Activated T-cell treated with anti-CD3 and anti-CD28 coated beads, Interleukin-2, amount 50 U/mL, for 72 hours (primary cell): ENCODE data around the gene ECE1. TPM values are rescaled to one million over a fixed set of nuclear protein-coding genes. Genes with fewer than 3 reads are reported as not detected.

Experiments
- ATAC-seq, 2 donors: fragments of 150-1000 bp; cut with Tn5 transposase; replicated peaks in 1 of 2; 2 replicates each; pipeline ENCODE4 v1.10.0; 2021; ENCODE audit warnings: moderate library complexity in 2 of 2, mild to moderate bottlenecking in 1 of 2
- DNase-seq, 2 donors: peaks; one replicate each; pipeline ENCODE4 v3.0.0; 2021 to 2022; ENCODE audit warnings: mixed read lengths in 1 of 2
- H3K27ac Mint-ChIP-seq: one replicate; pipeline ENCODE4 v1.8.0; 2022; ENCODE audit warnings: mild to moderate bottlenecking, moderate library complexity, mixed read lengths
- H3K27me3 Mint-ChIP-seq: one replicate; pipeline ENCODE4 v1.8.0; 2022; ENCODE audit warnings: low read depth, mixed read lengths
- H3K36me3 Mint-ChIP-seq, 2 donors: one replicate each; pipeline ENCODE4 v1.8.0; 2022; ENCODE audit warnings: mixed read lengths in 2 of 2, mild to moderate bottlenecking in 1 of 2; ENCODE audit not compliant: insufficient read depth in 2 of 2
- H3K4me1 Mint-ChIP-seq: one replicate; pipeline ENCODE4 v1.8.0; 2022; ENCODE audit warnings: low read depth, mixed read lengths
- H3K4me3 Mint-ChIP-seq, 2 donors: one replicate each; pipeline ENCODE4 v1.8.0; 2022; ENCODE audit warnings: mild to moderate bottlenecking in 2 of 2, mixed read lengths in 2 of 2, moderate library complexity in 2 of 2
- H3K9me3 Mint-ChIP-seq, 2 donors: one replicate each; pipeline ENCODE4 v1.8.0; 2022; ENCODE audit warnings: mixed read lengths in 2 of 2
- total RNA-seq, 2 donors: library from RNA; stranded (reverse); gene quantifications; one replicate each; pipeline ENCODE4 v1.2.3, GENCODE V29; 2022

The ECE1 gene
- total RNA-seq: 100 to 1,000 TPM; 159 to 193 TPM

GRCh38 chr1:21289700-21290545 is at the start of gene ECE1:
TSS of gene ECE1 (minus strand) at chr1:21290463. CDS start at chr1:21290414, 49 bp downstream.
- peaks cover 2 to 13% of the 10 kb centered on the region in 2 donors for H3K36me3 Mint-ChIP-seq
- DNase-seq (peak; percentile 41 to 56), ATAC-seq (no peak)
- no peaks in the 10 kb centered on the region for H3K9me3 Mint-ChIP-seq
- peak within 1 kb of the TSS; percentile 90 to 92 for H3K4me3 Mint-ChIP-seq
- H3K4me1 Mint-ChIP-seq: peaks cover 67% of the 10 kb centered on the region
- H3K27ac Mint-ChIP-seq: peak within 1 kb of the TSS; percentile 85
- no peaks in the 10 kb centered on the region for H3K27me3 Mint-ChIP-seq

- Mint-ChIP-seq H3K27ac (no peak overlapping the region), H3K4me1 (peaks cover 92% of the 10 kb centered on the region), H3K27me3 (no peaks in the 10 kb centered on the region), H3K4me3 (peak overlapping the region in 1 of 2 donors; percentile 18), H3K36me3 (peaks cover 10 to 15% of the 10 kb centered on the region in 2 donors), H3K9me3 (no peaks in the 10 kb centered on the region)
- ATAC-seq: no peak
- no peak for DNase-seq
Measured at GRCh38 chr1:21339356-21340229, 49.3 kb upstream of the ECE1 start.

GRCh38 chr1:21338573-21339355 is 48.5 kb upstream of the ECE1 start:
- no peak for DNase-seq
- no peak for ATAC-seq
- Mint-ChIP-seq H3K36me3 (peaks cover 8 to 14% of the 10 kb centered on the region in 2 donors), H3K27me3 (no peaks in the 10 kb centered on the region), H3K9me3 (no peaks in the 10 kb centered on the region), H3K4me1 (peaks cover 99% of the 10 kb centered on the region), H3K4me3 (peak overlapping the region in 1 of 2 donors; percentile 42), H3K27ac (peak overlapping the region; percentile 55)

DNA sequence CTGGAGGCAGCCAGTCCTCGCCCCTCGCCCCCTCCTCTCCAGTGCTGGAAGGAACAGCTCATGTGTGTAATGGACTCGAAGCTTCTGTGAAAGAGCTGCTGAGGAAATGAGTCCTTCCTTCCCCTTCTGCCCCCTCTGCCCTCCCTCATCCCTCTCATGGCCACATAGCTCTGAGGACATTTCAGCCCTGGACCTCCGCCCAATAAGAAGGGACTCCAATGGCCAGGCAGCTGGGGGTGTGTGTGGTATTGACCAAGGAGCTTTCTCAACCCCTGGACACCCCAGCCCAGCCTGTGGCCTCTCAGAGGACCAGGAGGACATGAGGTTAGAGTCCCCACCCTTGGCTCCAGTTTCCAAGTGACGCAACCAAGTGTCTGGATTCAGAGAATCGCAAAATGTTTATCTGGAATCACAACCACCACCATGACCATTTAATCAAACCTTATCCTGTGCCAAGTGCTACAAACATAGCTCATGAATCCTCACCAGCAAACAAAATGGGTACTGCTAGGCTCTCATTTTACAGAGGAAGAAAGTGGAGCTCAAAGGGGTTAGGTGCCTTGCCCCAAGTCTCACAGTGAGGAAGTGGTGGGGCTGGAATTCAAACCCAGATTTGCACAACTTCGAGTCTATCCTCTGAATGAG is 47.8 kb upstream of the ECE1 start:
- H3K4me3 Mint-ChIP-seq: peak overlapping the region; percentile 32 to 42
- no peak for ATAC-seq
- no peaks in the 10 kb centered on the region for H3K27me3 Mint-ChIP-seq
- peaks cover 97% of the 10 kb centered on the region for H3K4me1 Mint-ChIP-seq
- peak overlapping the region; percentile 55 for H3K27ac Mint-ChIP-seq
- no peak for DNase-seq
- H3K36me3 Mint-ChIP-seq: peaks cover 4 to 14% of the 10 kb centered on the region in 2 donors
- no peaks in the 10 kb centered on the region for H3K9me3 Mint-ChIP-seq

DNA sequence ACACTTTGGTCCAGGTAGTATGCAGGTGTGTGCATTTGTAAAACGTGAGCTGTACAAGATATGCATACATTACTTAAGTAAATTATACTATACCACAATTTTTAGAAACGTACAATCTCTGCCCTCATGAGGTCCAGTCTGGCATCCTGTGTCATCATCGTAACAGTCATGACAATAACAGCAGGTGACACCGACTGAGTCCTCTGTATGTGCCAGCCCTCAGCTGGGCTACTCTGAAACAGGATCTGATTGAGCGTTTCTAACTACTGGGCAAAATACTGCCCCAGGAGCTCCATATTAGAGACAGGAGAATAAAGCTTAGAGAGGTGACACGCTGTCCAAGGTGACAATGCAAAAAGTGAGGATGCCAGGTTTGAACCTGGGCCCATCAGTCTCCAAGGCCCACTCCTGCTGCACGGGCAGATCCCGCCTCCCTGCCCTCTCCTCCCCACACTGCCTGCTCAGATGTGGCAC is 47.2 kb upstream of the ECE1 start:
- H3K4me1 Mint-ChIP-seq: peaks cover 97% of the 10 kb centered on the region
- H3K27me3 Mint-ChIP-seq: no peaks in the 10 kb centered on the region

GRCh38 chr1:21337010-21337437 is 46.8 kb upstream of the ECE1 start:
- H3K4me1 Mint-ChIP-seq: peaks cover 97% of the 10 kb centered on the region
- ATAC-seq (no peak), DNase-seq (no peak)
- peak overlapping the region; percentile 83 for H3K27ac Mint-ChIP-seq
- no peaks in the 10 kb centered on the region for H3K27me3 Mint-ChIP-seq
- H3K36me3 Mint-ChIP-seq: peaks cover 2 to 12% of the 10 kb centered on the region in 2 donors
- H3K4me3 Mint-ChIP-seq: peak overlapping the region in 1 of 2 donors; percentile 22
- H3K9me3 Mint-ChIP-seq: no peaks in the 10 kb centered on the region

More for the DNA sequence above, 47.2 kb upstream of the ECE1 start:
- Mint-ChIP-seq H3K27ac (peak overlapping the region; percentile 83), H3K9me3 (no peaks in the 10 kb centered on the region), H3K4me3 (no peak overlapping the region), H3K36me3 (peaks cover 2 to 12% of the 10 kb centered on the region in 2 donors)
- ATAC-seq: no peak
- no peak for DNase-seq

DNA sequence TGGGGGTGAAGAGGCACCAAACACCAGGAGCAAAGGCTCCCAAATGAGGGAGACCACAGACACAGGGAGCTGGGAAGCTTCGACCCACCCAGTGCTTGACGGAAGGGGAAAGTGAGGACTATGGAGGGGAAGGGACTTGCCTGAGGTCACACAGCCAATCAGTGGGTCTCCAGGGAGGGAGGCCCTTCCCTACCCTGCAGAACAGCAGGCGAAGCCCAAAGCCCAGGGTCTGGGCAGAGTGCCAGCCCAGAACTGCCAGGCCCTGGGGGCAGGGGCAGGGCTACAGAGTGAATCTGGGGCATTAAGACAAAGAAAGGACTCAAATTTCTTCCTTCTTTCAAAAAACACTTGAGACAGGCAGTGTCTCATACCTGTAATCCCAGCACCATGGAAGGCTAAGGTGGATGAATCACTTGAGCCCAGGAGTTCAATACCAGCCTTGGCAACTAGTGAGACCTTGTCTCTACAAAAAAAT is 45.5 kb upstream of the ECE1 start:
- peak overlapping the region; percentile 86 for H3K27ac Mint-ChIP-seq
- no peaks in the 10 kb centered on the region for H3K27me3 Mint-ChIP-seq
- peaks cover 97% of the 10 kb centered on the region for H3K4me1 Mint-ChIP-seq
- no peaks in the 10 kb centered on the region for H3K9me3 Mint-ChIP-seq
- ATAC-seq (no peak), DNase-seq (no peak)
- H3K4me3 Mint-ChIP-seq: peak overlapping the region; percentile 84 to 97
- peaks cover 2 to 8% of the 10 kb centered on the region in 2 donors for H3K36me3 Mint-ChIP-seq

DNA sequence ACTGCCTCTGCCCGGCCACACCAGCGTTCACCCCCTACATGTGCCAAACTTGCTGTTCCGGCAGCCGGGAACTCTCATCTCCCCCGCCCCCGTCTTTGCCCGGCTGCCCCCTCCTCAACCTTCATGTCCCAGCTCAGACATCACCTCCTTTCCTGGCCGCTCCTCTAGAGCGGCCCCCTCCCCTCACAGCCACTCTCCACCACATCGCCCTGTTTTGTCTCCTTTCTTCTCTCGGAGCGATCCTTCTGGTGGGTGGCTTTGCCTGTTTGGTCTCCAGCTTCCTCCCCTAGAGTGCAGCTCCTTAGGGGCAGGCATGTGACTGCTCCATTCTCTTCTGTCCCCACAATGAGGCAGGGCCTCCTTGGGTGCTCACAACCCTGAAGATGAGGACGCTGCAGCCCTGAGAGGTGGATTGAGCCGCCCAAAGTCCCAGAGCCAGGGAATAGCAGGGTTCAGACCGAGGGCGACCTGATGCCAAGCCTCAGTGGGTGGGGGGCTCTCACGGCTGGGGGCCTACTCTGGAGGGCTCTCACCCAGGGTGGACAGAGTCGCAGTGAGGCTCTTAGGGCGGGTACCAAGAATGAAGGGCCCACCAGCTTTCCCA is 44.9 kb upstream of the ECE1 start:
- DNase-seq (no peak), ATAC-seq (no peak)
- no peaks in the 10 kb centered on the region for H3K9me3 Mint-ChIP-seq
- peak overlapping the region; percentile 86 for H3K27ac Mint-ChIP-seq
- H3K4me3 Mint-ChIP-seq: peak overlapping the region; percentile 84 to 97
- H3K36me3 Mint-ChIP-seq: peaks cover 2 to 7% of the 10 kb centered on the region in 2 donors
- peaks cover 98% of the 10 kb centered on the region for H3K4me1 Mint-ChIP-seq
- H3K27me3 Mint-ChIP-seq: no peaks in the 10 kb centered on the region

DNA sequence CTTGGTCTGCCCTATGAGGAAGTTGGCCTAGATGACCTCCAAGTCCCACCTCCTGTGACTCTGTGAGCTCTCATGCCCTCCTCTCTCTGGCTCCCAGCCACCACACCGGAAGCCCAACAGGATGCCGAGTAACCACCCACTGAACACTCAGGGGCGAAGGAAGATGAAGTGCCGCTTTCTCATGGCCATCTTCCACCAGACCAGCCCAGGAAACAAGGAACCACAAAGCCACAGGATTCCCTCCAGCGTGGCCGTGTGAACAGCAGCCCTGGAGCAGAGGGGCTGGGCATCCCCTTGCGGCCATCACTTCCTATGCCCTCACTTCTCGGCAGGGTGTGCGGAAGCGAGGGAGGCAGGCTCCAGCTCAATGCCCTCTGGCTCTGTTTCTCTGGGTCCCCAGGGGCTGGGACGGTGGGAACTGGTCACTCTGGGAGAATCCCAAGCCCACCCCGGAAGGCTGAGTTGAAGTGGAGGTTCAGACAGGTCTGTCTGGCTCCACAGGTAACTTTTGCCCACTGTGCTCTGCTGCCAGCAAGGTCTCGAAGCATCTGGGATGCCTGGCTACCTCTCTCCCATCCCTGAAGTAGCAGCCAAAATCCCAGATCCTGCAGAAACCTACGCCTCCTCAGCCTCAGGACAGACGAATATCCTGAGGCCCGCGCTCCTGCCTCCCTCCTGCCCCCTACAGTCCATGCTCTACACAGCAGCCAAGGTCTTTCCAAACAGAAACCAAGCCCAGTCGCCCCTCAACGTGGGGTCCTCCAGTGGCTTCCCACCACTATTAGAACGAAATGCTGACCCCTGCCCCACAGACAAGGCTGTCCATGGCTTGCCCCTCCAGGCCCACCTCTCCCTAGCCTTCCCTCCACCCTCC is 44.2 kb upstream of the ECE1 start:
- DNase-seq: peak; percentile 84 to 85
- Mint-ChIP-seq H3K36me3 (peaks cover 5 to 6% of the 10 kb centered on the region in 2 donors), H3K27ac (peak overlapping the region; percentile 86), H3K4me1 (peaks cover 98% of the 10 kb centered on the region), H3K4me3 (peak overlapping the region; percentile 84 to 97), H3K27me3 (no peaks in the 10 kb centered on the region), H3K9me3 (no peaks in the 10 kb centered on the region)
- ATAC-seq: peak; percentile 94 to 96

DNA sequence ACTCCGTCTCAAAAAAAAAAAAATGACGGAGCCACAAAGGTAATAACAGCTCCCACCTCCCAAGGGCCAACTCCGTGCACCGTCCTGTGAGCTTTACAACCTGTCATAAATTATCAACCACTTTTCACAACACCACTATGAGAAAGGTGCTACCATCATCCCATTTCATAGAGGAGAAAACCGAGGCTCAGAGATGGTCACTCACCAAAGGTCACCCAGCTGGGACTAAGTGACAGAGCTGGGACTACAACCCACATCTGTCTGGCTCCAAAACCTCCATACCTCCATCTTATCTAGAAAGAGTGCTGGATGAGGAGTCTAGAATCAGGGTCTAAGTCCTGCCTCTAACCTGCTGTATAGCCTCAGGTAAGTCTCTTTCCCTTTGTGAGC is 43.6 kb upstream of the ECE1 start:
- Mint-ChIP-seq H3K4me1 (peaks cover 98% of the 10 kb centered on the region), H3K4me3 (peak overlapping the region; percentile 84 to 97), H3K27ac (peak overlapping the region; percentile 86), H3K36me3 (peaks cover 6 to 8% of the 10 kb centered on the region in 2 donors), H3K27me3 (no peaks in the 10 kb centered on the region), H3K9me3 (no peaks in the 10 kb centered on the region)
- ATAC-seq (no peak), DNase-seq (no peak)
